Naive thymus-derived CD4-positive, alpha-beta T cell (primary cell): ENCODE measurements around the gene HLA-DRA. TPM values are rescaled to one million over a fixed set of nuclear protein-coding genes. Genes with fewer than 3 reads are reported as not detected.

Source experiments
- ATAC-seq: fragments of 150-1000 bp; cut with Tn5 transposase; 2 replicates; pipeline ENCODE4 v1.10.0; 2021; ENCODE audit warnings: mild to moderate bottlenecking, moderate library complexity
- CTCF ChIA-PET: fragments of 350-600 bp; sonication (Branson Sonifier 250); formaldehyde crosslinking; loops from one replicate; lab custom pipeline; 2021; ENCODE audit warnings: antibody characterized with exemption; lab: Charles Lee
- POLR2A ChIA-PET: fragments of 350-600 bp; sonication (Branson Sonifier 250); formaldehyde crosslinking; loops from one replicate; lab custom pipeline; 2021; ENCODE audit warnings: antibody characterized with exemption, inconsistent platforms; lab: Charles Lee
- DNase-seq, 9 donors: peaks; one replicate each; pipeline versions ENCODE4 v3.0.0 to v3.0.0-alpha.2; 2020 to 2022; ENCODE audit warnings: mixed read lengths in 1 of 9
- H3K27ac ChIP-seq: one replicate; pipeline ENCODE4 v1.7.0; 2013; ENCODE audit warnings: mild to moderate bottlenecking, low read depth, low read length, moderate library complexity
- H3K27me3 ChIP-seq, 2 donors: one replicate each; pipeline ENCODE4 v1.7.0; 2013; ENCODE audit warnings: low read length in 2 of 2, mild to moderate bottlenecking in 2 of 2, moderate library complexity in 2 of 2; ENCODE audit not compliant: control insufficient read depth in 2 of 2, insufficient read depth in 2 of 2
- H3K36me3 ChIP-seq, 3 experiments: 1 replicate in 2 of 3; 2 replicates in 1 of 3; pipeline ENCODE4 v1.7.0; 2013; ENCODE audit warnings: low read length in 3 of 3, mild to moderate bottlenecking in 3 of 3, moderate library complexity in 1 of 3; ENCODE audit not compliant: insufficient read depth in 3 of 3, control insufficient read depth in 2 of 3
- H3K4me1 ChIP-seq, 2 donors: one replicate each; pipeline ENCODE4 v1.7.0; 2013; ENCODE audit warnings: low read length in 2 of 2, mild to moderate bottlenecking in 2 of 2, moderate library complexity in 1 of 2; ENCODE audit not compliant: control insufficient read depth in 2 of 2, insufficient read depth in 2 of 2
- H3K4me3 ChIP-seq: 2 replicates; pipeline ENCODE4 v1.7.0; 2013; ENCODE audit warnings: mild to moderate bottlenecking, low read length
- H3K9me3 ChIP-seq, 3 experiments: 1 replicate in 2 of 3; 2 replicates in 1 of 3; pipeline ENCODE4 v1.7.0; 2013; ENCODE audit warnings: low read length in 3 of 3; ENCODE audit not compliant: control insufficient read depth in 2 of 3
- H3K27ac Mint-ChIP-seq, 9 donors: one replicate each; pipeline ENCODE4 v1.8.0; 2020 to 2022; ENCODE audit warnings: mixed read lengths in 9 of 9, mild to moderate bottlenecking in 8 of 9, moderate library complexity in 5 of 9, inconsistent platforms in 2 of 9
- H3K27me3 Mint-ChIP-seq, 5 donors: one replicate each; pipeline ENCODE4 v1.8.0; 2021 to 2022; ENCODE audit warnings: mixed read lengths in 5 of 5, mild to moderate bottlenecking in 1 of 5
- H3K36me3 Mint-ChIP-seq, 5 donors: one replicate each; pipeline ENCODE4 v1.8.0; 2020 to 2022; ENCODE audit warnings: mixed read lengths in 5 of 5, mild to moderate bottlenecking in 3 of 5, inconsistent platforms in 1 of 5
- H3K4me1 Mint-ChIP-seq, 7 donors: one replicate each; pipeline ENCODE4 v1.8.0; 2020 to 2022; ENCODE audit warnings: mixed read lengths in 7 of 7, mild to moderate bottlenecking in 3 of 7, inconsistent platforms in 1 of 7
- H3K4me3 Mint-ChIP-seq, 10 donors: one replicate each; pipeline ENCODE4 v1.8.0; 2020 to 2022; ENCODE audit warnings: mild to moderate bottlenecking in 10 of 10, mixed read lengths in 10 of 10, moderate library complexity in 6 of 10, inconsistent platforms in 2 of 10
- H3K9me3 Mint-ChIP-seq, 11 donors: one replicate each; pipeline ENCODE4 v1.8.0; 2020 to 2022; ENCODE audit warnings: mixed read lengths in 11 of 11, mild to moderate bottlenecking in 4 of 11, inconsistent platforms in 1 of 11, moderate library complexity in 1 of 11
- intact Hi-C, 2 donors: fragments of 100-400 bp; cut with micrococcal nuclease; formaldehyde crosslinking; loops; one replicate each; pipeline ENCODE4 v1.15.1; 2023
- polyA plus RNA-seq, 2 donors: library from polyadenylated mRNA; unstranded; fragments of 300-500 nt; fragmentation: Illumina TruSeq; gene quantifications; one replicate each; pipeline ENCODE4 v1.2.3, GENCODE V29; 2021
- total RNA-seq, 6 experiments: library from RNA in 5 of 6; stranded (reverse) in 5 of 6; gene quantifications; 1 replicate in 5 of 6; 2 replicates in 1 of 6; pipeline ENCODE4 v1.2.3 and lab custom pipeline; 2021 to 2026

Gene HLA-DRA
- total and polyA plus RNA-seq, 7 experiments from 2014 or later, result 7.8 to 679 (median 36.0) TPM

- no peaks in the 10 kb centered on the region for H3K27me3 ChIP-seq
- Mint-ChIP-seq H3K4me3 (no peak overlapping the region), H3K4me1 (peaks cover 0 to 6% (median 0%) of the 10 kb centered on the region in 7 donors), H3K27ac (no peak overlapping the region), H3K9me3 (peaks cover 0 to 4% (median 0%) of the 10 kb centered on the region in 11 donors), H3K36me3 (peaks cover 0 to under 1% (median 0%) of the 10 kb centered on the region in 5 donors), H3K27me3 (peaks cover 0 to 42% (median 4%) of the 10 kb centered on the region in 5 donors)
- ATAC-seq (no peak), DNase-seq (no peak)
- H3K9me3 ChIP-seq, result no peaks in the 10 kb centered on the region
- ChIA-PET POLR2A (no interaction called here), CTCF (interaction anchor here (0.6 kb wide), 1 partner anchor 87 kb away, joined by 3 read pairs; no protein-coding TSS in a partner anchor)
- no peaks in the 10 kb centered on the region for H3K4me1 ChIP-seq
- no peak overlapping the region for H3K4me3 ChIP-seq
- no peaks in the 10 kb centered on the region for H3K36me3 ChIP-seq
- intact Hi-C loops, result loop anchor here in 1 of 2 donors (1.0 kb wide), 1 partner anchor 49 kb away; no protein-coding TSS in a partner anchor
- H3K27ac ChIP-seq, result no peak overlapping the region
These were observed 44.4 kb downstream of the HLA-DRA start for GRCh38 chr6:32483968-32484613.

GRCh38 chr6:32484614-32484998, 44.9 kb downstream of the HLA-DRA start:
- DNase-seq (no peak), ATAC-seq (no peak)
- intact Hi-C loops, result no loop called here
- Histone ChIP-seq H3K27me3 (no peaks in the 10 kb centered on the region), H3K9me3 (no peaks in the 10 kb centered on the region), H3K4me1 (no peaks in the 10 kb centered on the region), H3K4me3 (no peak overlapping the region), H3K36me3 (no peaks in the 10 kb centered on the region), H3K27ac (no peak overlapping the region)
- H3K27ac Mint-ChIP-seq, result no peak overlapping the region
- no peak overlapping the region for H3K4me3 Mint-ChIP-seq
- POLR2A ChIA-PET, result no interaction called here
- H3K9me3 Mint-ChIP-seq, result no peaks in the 10 kb centered on the region
- no peaks in the 10 kb centered on the region for H3K36me3 Mint-ChIP-seq
- H3K27me3 Mint-ChIP-seq, result peaks cover 0 to 37% (median 4%) of the 10 kb centered on the region in 5 donors
- CTCF ChIA-PET, result no interaction called here
- peaks cover 0 to 6% (median 0%) of the 10 kb centered on the region in 7 donors for H3K4me1 Mint-ChIP-seq

- intact Hi-C loops, result no loop called here
- H3K27ac ChIP-seq, result no peak overlapping the region
- H3K4me3 Mint-ChIP-seq, result no peak overlapping the region
- DNase-seq, result no peak
- H3K27ac Mint-ChIP-seq, result no peak overlapping the region
- H3K27me3 Mint-ChIP-seq, result peaks cover 0 to 31% (median 0%) of the 10 kb centered on the region in 5 donors
- POLR2A ChIA-PET, result no interaction called here
- no peak for ATAC-seq
- H3K36me3 Mint-ChIP-seq, result no peaks in the 10 kb centered on the region
- peaks cover 0 to 6% (median 0%) of the 10 kb centered on the region in 7 donors for H3K4me1 Mint-ChIP-seq
- H3K4me3 ChIP-seq, result no peak overlapping the region
- H3K36me3 ChIP-seq, result no peaks in the 10 kb centered on the region
- CTCF ChIA-PET, result no interaction called here
- no peaks in the 10 kb centered on the region for H3K4me1 ChIP-seq
- no peaks in the 10 kb centered on the region for H3K9me3 ChIP-seq
- H3K27me3 ChIP-seq, result no peaks in the 10 kb centered on the region
- H3K9me3 Mint-ChIP-seq, result peaks cover 0 to 2% (median 0%) of the 10 kb centered on the region in 11 donors
These were observed 48.4 kb downstream of the HLA-DRA start for GRCh38 chr6:32488083-32488482.

DNA sequence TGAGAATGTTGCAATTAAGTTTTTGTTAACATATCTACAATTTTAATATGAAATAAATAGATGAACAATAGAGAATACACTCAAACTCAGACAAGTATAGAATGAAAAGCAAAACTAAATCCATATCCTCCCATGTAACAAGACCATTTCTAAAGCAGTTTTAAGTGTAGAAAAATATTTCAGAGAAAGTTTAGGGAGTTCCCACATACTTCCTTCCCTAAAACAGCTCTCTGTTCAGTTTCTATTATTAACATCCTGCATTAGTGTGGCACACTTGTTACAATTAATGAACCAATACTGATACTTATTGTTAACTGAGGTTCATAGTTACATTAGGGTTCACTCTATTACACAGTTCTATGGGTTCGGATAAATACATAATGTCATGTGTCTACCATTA, 52.0 kb downstream of the HLA-DRA start:
- Mint-ChIP-seq H3K27ac (no peak overlapping the region), H3K9me3 (peaks cover 0 to 2% (median 0%) of the 10 kb centered on the region in 11 donors), H3K27me3 (peaks cover 0 to 29% (median 0%) of the 10 kb centered on the region in 5 donors), H3K36me3 (no peaks in the 10 kb centered on the region), H3K4me1 (no peaks in the 10 kb centered on the region), H3K4me3 (no peak overlapping the region)
- Histone ChIP-seq H3K4me3 (no peak overlapping the region), H3K9me3 (no peaks in the 10 kb centered on the region), H3K4me1 (no peaks in the 10 kb centered on the region), H3K27ac (no peak overlapping the region), H3K36me3 (no peaks in the 10 kb centered on the region), H3K27me3 (no peaks in the 10 kb centered on the region)
- DNase-seq (no peak), ATAC-seq (no peak)
- ChIA-PET POLR2A (no interaction called here), CTCF (no interaction called here)
- intact Hi-C loops, result loop anchor here in 1 of 2 donors (1.0 to 2.0 kb wide), 2 partner anchors 10 to 45 kb away; no protein-coding TSS in a partner anchor

GRCh38 chr6:32492351-32492750, 52.7 kb downstream of the HLA-DRA start:
- peaks cover 0 to 2% (median 0%) of the 10 kb centered on the region in 11 donors for H3K9me3 Mint-ChIP-seq
- no peaks in the 10 kb centered on the region for H3K36me3 Mint-ChIP-seq
- H3K4me1 Mint-ChIP-seq, result no peaks in the 10 kb centered on the region
- ChIA-PET POLR2A (no interaction called here), CTCF (no interaction called here)
- intact Hi-C loops, result loop anchor here in 1 of 2 donors (1.0 to 2.0 kb wide), 2 partner anchors 9 to 44 kb away; no protein-coding TSS in a partner anchor
- H3K4me3 Mint-ChIP-seq, result no peak overlapping the region
- H3K27me3 Mint-ChIP-seq, result peaks cover 0 to 28% (median 0%) of the 10 kb centered on the region in 5 donors
- Histone ChIP-seq H3K27ac (no peak overlapping the region), H3K9me3 (no peaks in the 10 kb centered on the region), H3K4me1 (no peaks in the 10 kb centered on the region), H3K36me3 (no peaks in the 10 kb centered on the region), H3K27me3 (no peaks in the 10 kb centered on the region), H3K4me3 (no peak overlapping the region)
- ATAC-seq, result no peak
- H3K27ac Mint-ChIP-seq, result no peak overlapping the region
- no peak for DNase-seq

Other genes starting within 250 kb of the HLA-DRA start
- 100 to 1,000 TPM; 105 to 221 (median 144) TPM for gene PBX2, start 249.7 kb upstream of the HLA-DRA start, total RNA-seq
- 1 to 10 TPM; 2.5 to 3.0 TPM for gene PBX2, start 249.7 kb upstream of the HLA-DRA start, polyA plus RNA-seq
- gene GPSM3, start 247.2 kb upstream of the HLA-DRA start, total RNA-seq, result 100 to 1,000 TPM; 268 to 325 (median 277) TPM
- 100 to 1,000 TPM; 148 to 178 TPM for gene GPSM3, start 247.2 kb upstream of the HLA-DRA start, polyA plus RNA-seq
- gene NOTCH4, start 215.8 kb upstream of the HLA-DRA start, total RNA-seq, result 1 to 10 TPM in 2 of 5 experiments, under 1 TPM in 3; 0.27 to 4.7 (median 0.81) TPM
- under 1 TPM; 0.32 to 0.59 TPM for gene NOTCH4, start 215.8 kb upstream of the HLA-DRA start, polyA plus RNA-seq
- not detected for gene TSBP1, start 68.0 kb upstream of the HLA-DRA start, total RNA-seq
- gene TSBP1, start 68.0 kb upstream of the HLA-DRA start, polyA plus RNA-seq, result not detected
- gene BTNL2, start 32.7 kb upstream of the HLA-DRA start, total RNA-seq, result not detected
- not detected for gene BTNL2, start 32.7 kb upstream of the HLA-DRA start, polyA plus RNA-seq
- 10 to 100 TPM in 2 of 5 experiments, 1 to 10 TPM in 2, under 1 TPM in 1; 0.68 to 37.4 (median 7.1) TPM for gene HLA-DRB5, start 90.4 kb downstream of the HLA-DRA start, total RNA-seq
- gene HLA-DRB5, start 90.4 kb downstream of the HLA-DRA start, polyA plus RNA-seq, result 1 to 10 TPM in 1 of 2 donors, under 1 TPM in 1; 0.20 to 2.0 TPM
- gene HLA-DRB1, start 150.0 kb downstream of the HLA-DRA start, total RNA-seq, result 100 to 1,000 TPM in 1 of 5 experiments, 10 to 100 TPM in 4; 16.4 to 229 (median 52.1) TPM
- gene HLA-DRB1, start 150.0 kb downstream of the HLA-DRA start, polyA plus RNA-seq, result 10 to 100 TPM in 1 of 2 donors, 1 to 10 TPM in 1; 3.1 to 10.7 TPM
- 10 to 100 TPM in 4 of 5 experiments, 1 to 10 TPM in 1; 8.5 to 43.4 (median 12.1) TPM for gene HLA-DQA1, start 197.5 kb downstream of the HLA-DRA start, total RNA-seq
- gene HLA-DQA1, start 197.5 kb downstream of the HLA-DRA start, polyA plus RNA-seq, result under 1 TPM; 0.59 to 0.67 TPM
- gene HLA-DQB1, start 226.8 kb downstream of the HLA-DRA start, total RNA-seq, result 10 to 100 TPM in 2 of 5 experiments, 1 to 10 TPM in 3; 5.3 to 38.9 (median 9.4) TPM
- 1 to 10 TPM; 1.2 to 1.4 TPM for gene HLA-DQB1, start 226.8 kb downstream of the HLA-DRA start, polyA plus RNA-seq